ENCODE measurements around the gene NFASC.

- TF ChIP-seq EZH2 (IDR thresholded peaks at IDR 0.05; ENCODE audit: insufficient read depth, poor library complexity, severe bottlenecking) = no peak
- TF ChIP-seq EZH2phosphoT487 (IDR thresholded peaks at IDR 0.05; ENCODE audit: insufficient read depth, low read depth) = no peak
Measured at GRCh38 chr1:205016075-205016474, 145.4 kb downstream of the NFASC start.

Data from GM23248 (cell line).